Measurements from ENCODE around the gene ATG2A.

DNA sequence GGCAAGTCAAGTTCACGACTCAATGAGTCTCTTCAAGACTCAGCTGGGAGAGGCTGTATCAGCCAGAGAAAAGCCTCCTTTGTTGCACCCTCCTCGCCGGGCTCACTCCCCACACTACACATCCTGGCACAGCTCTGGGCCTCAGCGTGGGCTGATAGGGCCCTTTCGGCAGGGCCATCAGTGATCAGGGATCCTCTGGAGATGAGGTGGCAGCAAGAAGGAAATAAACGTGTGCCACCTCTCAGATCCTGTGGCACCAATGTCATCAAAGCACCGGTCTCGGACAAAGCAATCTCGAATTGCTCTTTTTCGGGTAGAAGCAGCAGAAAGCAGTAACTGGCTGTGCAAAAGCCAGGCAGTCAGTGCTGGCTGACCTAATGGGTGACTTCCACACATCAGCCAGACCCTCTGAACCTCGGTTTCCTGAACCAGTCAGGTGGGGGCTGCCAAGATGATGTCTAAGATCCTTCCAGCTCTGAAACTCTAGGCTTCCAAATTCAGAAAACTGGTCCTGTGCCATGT, 40.7 kb downstream of the ATG2A start:
- TF ChIP-seq, protein P1, sequence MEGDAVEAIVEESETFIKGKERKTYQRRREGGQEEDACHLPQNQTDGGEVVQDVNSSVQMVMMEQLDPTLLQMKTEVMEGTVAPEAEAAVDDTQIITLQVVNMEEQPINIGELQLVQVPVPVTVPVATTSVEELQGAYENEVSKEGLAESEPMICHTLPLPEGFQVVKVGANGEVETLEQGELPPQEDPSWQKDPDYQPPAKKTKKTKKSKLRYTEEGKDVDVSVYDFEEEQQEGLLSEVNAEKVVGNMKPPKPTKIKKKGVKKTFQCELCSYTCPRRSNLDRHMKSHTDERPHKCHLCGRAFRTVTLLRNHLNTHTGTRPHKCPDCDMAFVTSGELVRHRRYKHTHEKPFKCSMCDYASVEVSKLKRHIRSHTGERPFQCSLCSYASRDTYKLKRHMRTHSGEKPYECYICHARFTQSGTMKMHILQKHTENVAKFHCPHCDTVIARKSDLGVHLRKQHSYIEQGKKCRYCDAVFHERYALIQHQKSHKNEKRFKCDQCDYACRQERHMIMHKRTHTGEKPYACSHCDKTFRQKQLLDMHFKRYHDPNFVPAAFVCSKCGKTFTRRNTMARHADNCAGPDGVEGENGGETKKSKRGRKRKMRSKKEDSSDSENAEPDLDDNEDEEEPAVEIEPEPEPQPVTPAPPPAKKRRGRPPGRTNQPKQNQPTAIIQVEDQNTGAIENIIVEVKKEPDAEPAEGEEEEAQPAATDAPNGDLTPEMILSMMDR (IDR thresholded peaks at IDR 0.05; ENCODE audit: extremely low read depth in 1 of 2, insufficient read depth in 1 of 2, low read depth in 1 of 2, low read length in 2 of 2): no peak
- TF ChIP-seq EZH2 (IDR thresholded peaks at IDR 0.05; ENCODE audit: borderline replicate concordance, low read depth, low read length, severe bottlenecking) (no peak), POLR2A (IDR thresholded peaks at IDR 0.05; ENCODE audit: low read depth, low read length) (peak; percentile 1)
- TF ChIP-seq, protein P2, sequence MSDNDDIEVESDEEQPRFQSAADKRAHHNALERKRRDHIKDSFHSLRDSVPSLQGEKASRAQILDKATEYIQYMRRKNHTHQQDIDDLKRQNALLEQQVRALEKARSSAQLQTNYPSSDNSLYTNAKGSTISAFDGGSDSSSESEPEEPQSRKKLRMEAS (IDR thresholded peaks at IDR 0.05; ENCODE audit: insufficient read depth, insufficient read length): no peak
